Measurements from ENCODE around the gene ANKRD62.
"Not testable (repeated sequence)": the region's sequence is repeated elsewhere in the genome, so short reads cannot be mapped to it uniquely, and the experiment has no call there.

ANKRD62 gene

GRCh38 chr18:12062974-12063373 lies 30.7 kb upstream of the ANKRD62 start:
- intact Hi-C loops (cut with DNase I): no loop called here
- no peak for DNase-seq

- intact Hi-C loops (cut with DNase I): no loop called here
- DNase-seq: no peak
These were observed 29.4 kb upstream of the ANKRD62 start for GRCh38 chr18:12064086-12064763.

GRCh38 chr18:12065397-12065796 lies 28.2 kb upstream of the ANKRD62 start:
- intact Hi-C loops (cut with DNase I): no loop called here
- no peak for DNase-seq

- intact Hi-C loops (cut with DNase I): no loop called here
- no peak for DNase-seq
These were observed 26.6 kb upstream of the ANKRD62 start for GRCh38 chr18:12066910-12067511.

GRCh38 chr18:12067671-12068070 lies 26.0 kb upstream of the ANKRD62 start:
- intact Hi-C loops (cut with DNase I): no loop called here
- DNase-seq: no peak

GRCh38 chr18:12068316-12068949 lies 25.2 kb upstream of the ANKRD62 start:
- intact Hi-C loops (cut with DNase I); DNase-seq: not testable (repeated sequence)

GRCh38 chr18:12068950-12069320 lies 24.7 kb upstream of the ANKRD62 start:
- no peak for DNase-seq
- intact Hi-C loops (cut with DNase I): no loop called here

- intact Hi-C loops (cut with DNase I); DNase-seq: not testable (repeated sequence)
These were observed 22.6 kb upstream of the ANKRD62 start for GRCh38 chr18:12071066-12071465.

- no peak for DNase-seq
- intact Hi-C loops (cut with DNase I): no loop called here
These were observed 20.6 kb upstream of the ANKRD62 start for GRCh38 chr18:12072996-12073395.

- peak in 1 of 42 donors; percentile 9 for DNase-seq
- intact Hi-C loops (cut with DNase I): no loop called here
These were observed 18.9 kb upstream of the ANKRD62 start for GRCh38 chr18:12074736-12075135.

GRCh38 chr18:12076424-12077140 lies 17.1 kb upstream of the ANKRD62 start:
- DNase-seq: peak in 5 of 42 donors; percentile 12 to 48 (median 25)
- intact Hi-C loops (cut with DNase I): no loop called here

- intact Hi-C loops (cut with DNase I): not testable (repeated sequence)
These were observed 15.6 kb upstream of the ANKRD62 start for GRCh38 chr18:12077994-12078393.

GRCh38 chr18:12079491-12080237 lies 14.0 kb upstream of the ANKRD62 start:
- DNase-seq: no peak
- intact Hi-C loops (cut with DNase I): no loop called here

More at GRCh38 chr18:12077994-12078393, 15.6 kb upstream of the ANKRD62 start:
- DNase-seq: not testable (repeated sequence)

GRCh38 chr18:12085136-12085535 lies 8.5 kb upstream of the ANKRD62 start:
- no peak for DNase-seq

GRCh38 chr18:12085786-12086185 lies 7.9 kb upstream of the ANKRD62 start:
- no peak for DNase-seq
- intact Hi-C loops (cut with DNase I): no loop called here

More at GRCh38 chr18:12085136-12085535, 8.5 kb upstream of the ANKRD62 start:
- intact Hi-C loops (cut with DNase I): no loop called here

- no peak for DNase-seq
- intact Hi-C loops (cut with DNase I): no loop called here
These were observed 7.4 kb upstream of the ANKRD62 start for GRCh38 chr18:12086249-12086648.

GRCh38 chr18:12086677-12087470 lies 6.8 kb upstream of the ANKRD62 start:
- DNase-seq: no peak
- intact Hi-C loops (cut with DNase I): no loop called here

GRCh38 chr18:12087471-12088025 lies 6.1 kb upstream of the ANKRD62 start:
- no peak for DNase-seq
- intact Hi-C loops (cut with DNase I): no loop called here

Measured in head of caudate nucleus (tissue), 42 donors.